Retinal pigment epithelial cell (primary cell): ENCODE results near the gene CROCC2.

Experiments
- DNase-seq: peaks from one replicate; pipeline ENCODE4 v3.0.0-alpha.2; 2010; ENCODE audit warnings: low read depth
- H3K4me3 ChIP-seq: 2 replicates; pipeline ENCODE4 v1.5.1; 2011; ENCODE audit warnings: mild to moderate bottlenecking, low read length, control low read depth, moderate library complexity
- TF ChIP-seq, protein P1 (sequence below): conservative IDR thresholded peaks from 2 replicates; pipeline ENCODE4 v1.5.1; 2011; ENCODE audit warnings: low read depth, low read length, control low read depth, inconsistent platforms

The CROCC2 gene

DNA sequence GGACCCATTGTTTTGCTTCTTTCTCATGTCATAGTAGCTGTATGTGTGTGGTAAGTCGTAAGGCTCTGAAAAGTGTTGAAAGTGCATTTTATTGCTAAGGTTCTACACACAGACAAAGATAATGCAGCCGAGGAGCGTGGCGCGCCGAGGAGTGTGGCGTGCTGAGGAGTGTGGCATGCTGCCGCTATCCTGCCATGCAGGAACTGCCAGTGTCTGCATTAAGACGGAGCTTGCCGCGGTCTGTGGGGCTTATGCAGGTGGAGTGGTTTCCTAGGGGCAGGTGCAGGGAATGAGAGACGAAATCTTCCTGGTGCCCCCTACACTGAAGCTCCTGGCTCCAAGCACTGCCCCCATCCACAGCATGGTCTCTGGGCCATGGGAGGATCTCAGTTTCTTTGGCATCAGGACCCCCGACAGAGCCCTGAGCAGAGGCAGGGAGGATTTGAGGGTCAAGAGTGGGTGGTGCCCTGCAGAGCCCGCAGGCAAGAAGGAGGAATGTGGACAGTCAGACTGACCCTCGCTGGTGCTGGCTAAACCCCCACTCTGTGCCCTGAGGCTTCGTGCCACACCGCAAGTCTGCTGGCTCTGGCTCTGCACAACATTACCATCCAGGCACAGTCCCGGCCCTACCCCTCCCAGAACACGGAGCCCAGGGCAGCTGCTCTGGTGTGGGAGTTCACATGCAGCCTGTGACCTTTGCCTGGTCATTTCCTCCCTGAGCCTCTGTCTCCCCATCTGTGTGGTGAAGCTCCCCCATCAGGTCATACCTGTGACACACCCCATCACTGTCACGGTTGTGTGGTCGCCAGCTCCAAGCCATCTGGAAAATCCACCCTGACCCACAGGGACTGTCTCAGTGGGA lies 95.5 kb downstream of the CROCC2 start:
- TF ChIP-seq, protein P1, sequence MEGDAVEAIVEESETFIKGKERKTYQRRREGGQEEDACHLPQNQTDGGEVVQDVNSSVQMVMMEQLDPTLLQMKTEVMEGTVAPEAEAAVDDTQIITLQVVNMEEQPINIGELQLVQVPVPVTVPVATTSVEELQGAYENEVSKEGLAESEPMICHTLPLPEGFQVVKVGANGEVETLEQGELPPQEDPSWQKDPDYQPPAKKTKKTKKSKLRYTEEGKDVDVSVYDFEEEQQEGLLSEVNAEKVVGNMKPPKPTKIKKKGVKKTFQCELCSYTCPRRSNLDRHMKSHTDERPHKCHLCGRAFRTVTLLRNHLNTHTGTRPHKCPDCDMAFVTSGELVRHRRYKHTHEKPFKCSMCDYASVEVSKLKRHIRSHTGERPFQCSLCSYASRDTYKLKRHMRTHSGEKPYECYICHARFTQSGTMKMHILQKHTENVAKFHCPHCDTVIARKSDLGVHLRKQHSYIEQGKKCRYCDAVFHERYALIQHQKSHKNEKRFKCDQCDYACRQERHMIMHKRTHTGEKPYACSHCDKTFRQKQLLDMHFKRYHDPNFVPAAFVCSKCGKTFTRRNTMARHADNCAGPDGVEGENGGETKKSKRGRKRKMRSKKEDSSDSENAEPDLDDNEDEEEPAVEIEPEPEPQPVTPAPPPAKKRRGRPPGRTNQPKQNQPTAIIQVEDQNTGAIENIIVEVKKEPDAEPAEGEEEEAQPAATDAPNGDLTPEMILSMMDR = no peak
- H3K4me3 ChIP-seq = no peak overlapping the region
- no peak for DNase-seq

- TF ChIP-seq, protein P1 = no peak
- no peak overlapping the region for H3K4me3 ChIP-seq
- no peak for DNase-seq
These were observed 96.3 kb downstream of the CROCC2 start for GRCh38 chr2:241002275-241003046.

DNA sequence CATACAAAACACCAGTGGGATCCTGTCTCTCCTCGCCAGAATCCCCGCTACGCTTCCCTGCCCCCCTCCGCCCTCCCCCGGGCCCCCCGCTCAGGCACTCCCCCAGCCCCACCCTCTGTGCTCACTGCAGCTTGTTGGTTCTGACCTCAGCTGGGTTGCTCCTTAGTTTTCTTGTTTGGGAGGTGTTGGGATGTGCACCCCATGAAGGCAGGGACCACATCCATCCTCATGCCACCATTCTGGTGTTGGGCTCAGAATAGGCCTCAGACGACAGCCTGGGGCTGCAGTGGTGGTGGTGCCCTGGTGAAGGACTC lies 96.9 kb downstream of the CROCC2 start:
- no peak for DNase-seq
- H3K4me3 ChIP-seq = no peak overlapping the region
- TF ChIP-seq, protein P1 = no peak

DNA sequence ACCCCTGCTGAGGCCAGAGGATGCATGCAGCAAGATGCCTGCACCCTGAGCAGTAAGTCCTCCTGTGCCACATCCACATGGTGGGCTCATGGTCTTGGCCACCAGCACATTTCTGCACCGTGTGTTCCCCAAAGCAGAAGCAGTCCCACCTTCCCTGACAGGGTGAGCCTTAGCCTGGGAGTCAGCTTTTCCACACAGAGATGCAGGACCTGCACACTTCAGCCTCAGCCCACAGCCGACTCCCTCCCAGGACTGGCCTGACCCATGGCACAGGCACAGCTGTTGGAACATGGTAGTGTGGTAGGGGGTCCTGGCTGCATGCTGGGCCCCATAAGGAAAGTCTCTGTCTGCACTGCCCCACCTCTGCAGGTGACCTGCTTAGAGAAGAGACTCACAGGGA lies 97.2 kb downstream of the CROCC2 start:
- TF ChIP-seq, protein P1 = no peak
- H3K4me3 ChIP-seq = no peak overlapping the region
- DNase-seq = no peak

GRCh38 chr2:241003830-241004564 lies 97.9 kb downstream of the CROCC2 start:
- no peak for DNase-seq
- TF ChIP-seq, protein P1 = no peak
- no peak overlapping the region for H3K4me3 ChIP-seq

DNA sequence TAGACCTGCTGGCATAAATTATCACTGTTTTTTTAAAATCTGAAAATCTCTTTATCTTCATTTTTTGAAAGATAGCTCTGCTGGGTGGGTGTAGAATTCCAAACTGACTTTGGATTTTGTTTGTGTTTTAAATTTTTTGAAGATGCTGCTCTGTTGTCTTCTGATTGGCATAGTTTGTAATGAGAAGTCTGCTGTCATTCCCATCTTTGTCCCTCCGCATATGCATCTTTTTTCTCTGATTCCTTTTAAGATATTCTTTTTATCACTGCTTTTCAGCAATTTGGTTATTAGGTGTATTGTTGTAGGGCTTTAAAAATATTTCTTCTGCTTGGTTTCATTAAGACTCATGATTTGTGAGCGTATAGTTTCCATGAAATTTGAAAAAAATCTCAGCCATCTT lies 99.4 kb downstream of the CROCC2 start:
- no peak for DNase-seq
- H3K4me3 ChIP-seq = no peak overlapping the region
- TF ChIP-seq, protein P1 = no peak
